AG09309 (cell line): Measurements from ENCODE around the gene MAP3K20.

Experiments used
- DNase-seq: peaks from one replicate; pipeline ENCODE4 v3.0.0-alpha.2; 2010; ENCODE audit warnings: low read depth
- H3K4me3 ChIP-seq: 2 replicates; pipeline ENCODE4 v1.5.1; 2011; ENCODE audit warnings: mild to moderate bottlenecking, low read depth, low read length, moderate library complexity; ENCODE audit not compliant: control insufficient read depth
- TF ChIP-seq, protein P1 (sequence below): IDR thresholded peaks from 2 replicates; pipeline ENCODE4 v1.5.1; 2011; ENCODE audit warnings: mild to moderate bottlenecking, low read depth, low read length, inconsistent platforms; ENCODE audit not compliant: insufficient read depth, control insufficient read depth; ENCODE audit errors: missing control alignments

MAP3K20 gene

DNA sequence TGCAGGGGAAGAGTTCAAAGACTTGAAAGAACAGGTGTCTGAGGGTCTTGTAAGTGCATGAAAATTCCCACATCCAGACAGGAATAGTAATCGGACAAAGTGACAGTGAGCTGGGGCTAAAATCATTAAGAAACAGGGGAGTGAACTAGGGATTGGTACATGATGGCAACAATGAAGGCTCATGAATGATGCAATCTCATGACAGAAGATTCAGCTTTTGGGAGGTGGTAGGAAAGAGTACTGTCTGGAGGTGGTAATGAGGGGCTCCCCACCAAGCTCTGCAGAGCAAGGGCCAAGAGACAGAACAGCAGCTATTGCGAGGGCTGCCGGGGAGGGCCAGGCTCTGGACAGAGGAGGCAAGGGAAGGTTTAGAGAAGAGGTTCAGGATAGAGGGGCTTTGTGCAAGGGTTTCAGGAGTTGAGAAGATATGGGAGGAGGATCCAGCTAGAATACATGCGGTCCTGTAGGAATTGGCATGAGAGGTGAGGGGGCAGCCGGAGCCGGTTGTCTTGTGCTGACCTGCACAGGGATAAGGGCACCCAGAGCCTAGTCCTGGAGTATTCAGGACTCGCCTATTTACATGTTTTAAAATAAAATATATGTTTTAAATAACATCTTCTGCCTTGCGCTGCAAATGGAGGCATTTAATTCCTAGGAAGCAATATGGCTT, 31.4 kb downstream of the MAP3K20 start:
- TF ChIP-seq, protein P1, sequence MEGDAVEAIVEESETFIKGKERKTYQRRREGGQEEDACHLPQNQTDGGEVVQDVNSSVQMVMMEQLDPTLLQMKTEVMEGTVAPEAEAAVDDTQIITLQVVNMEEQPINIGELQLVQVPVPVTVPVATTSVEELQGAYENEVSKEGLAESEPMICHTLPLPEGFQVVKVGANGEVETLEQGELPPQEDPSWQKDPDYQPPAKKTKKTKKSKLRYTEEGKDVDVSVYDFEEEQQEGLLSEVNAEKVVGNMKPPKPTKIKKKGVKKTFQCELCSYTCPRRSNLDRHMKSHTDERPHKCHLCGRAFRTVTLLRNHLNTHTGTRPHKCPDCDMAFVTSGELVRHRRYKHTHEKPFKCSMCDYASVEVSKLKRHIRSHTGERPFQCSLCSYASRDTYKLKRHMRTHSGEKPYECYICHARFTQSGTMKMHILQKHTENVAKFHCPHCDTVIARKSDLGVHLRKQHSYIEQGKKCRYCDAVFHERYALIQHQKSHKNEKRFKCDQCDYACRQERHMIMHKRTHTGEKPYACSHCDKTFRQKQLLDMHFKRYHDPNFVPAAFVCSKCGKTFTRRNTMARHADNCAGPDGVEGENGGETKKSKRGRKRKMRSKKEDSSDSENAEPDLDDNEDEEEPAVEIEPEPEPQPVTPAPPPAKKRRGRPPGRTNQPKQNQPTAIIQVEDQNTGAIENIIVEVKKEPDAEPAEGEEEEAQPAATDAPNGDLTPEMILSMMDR: no peak
- no peak for DNase-seq
- H3K4me3 ChIP-seq: no peak overlapping the region

DNA sequence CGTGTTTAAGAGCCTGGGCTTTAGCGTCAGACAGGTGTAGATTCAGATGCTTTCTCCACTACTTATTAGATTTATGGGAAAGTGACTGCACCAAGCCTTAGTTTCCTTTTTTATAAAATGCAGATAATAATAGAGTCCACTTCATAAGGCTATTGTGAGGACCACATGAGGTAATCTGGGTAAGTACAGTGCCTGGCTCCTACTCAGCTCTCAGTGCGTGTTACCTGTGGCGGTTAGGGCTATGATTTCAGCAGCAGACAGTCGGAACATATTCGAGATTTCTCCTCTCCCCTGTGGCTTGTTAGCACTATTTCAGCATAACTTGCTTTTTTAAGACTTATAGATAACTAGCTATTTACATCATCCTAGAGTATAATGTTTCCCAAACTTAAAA, 32.0 kb downstream of the MAP3K20 start:
- no peak overlapping the region for H3K4me3 ChIP-seq
- DNase-seq: no peak
- TF ChIP-seq, protein P1: no peak

DNA sequence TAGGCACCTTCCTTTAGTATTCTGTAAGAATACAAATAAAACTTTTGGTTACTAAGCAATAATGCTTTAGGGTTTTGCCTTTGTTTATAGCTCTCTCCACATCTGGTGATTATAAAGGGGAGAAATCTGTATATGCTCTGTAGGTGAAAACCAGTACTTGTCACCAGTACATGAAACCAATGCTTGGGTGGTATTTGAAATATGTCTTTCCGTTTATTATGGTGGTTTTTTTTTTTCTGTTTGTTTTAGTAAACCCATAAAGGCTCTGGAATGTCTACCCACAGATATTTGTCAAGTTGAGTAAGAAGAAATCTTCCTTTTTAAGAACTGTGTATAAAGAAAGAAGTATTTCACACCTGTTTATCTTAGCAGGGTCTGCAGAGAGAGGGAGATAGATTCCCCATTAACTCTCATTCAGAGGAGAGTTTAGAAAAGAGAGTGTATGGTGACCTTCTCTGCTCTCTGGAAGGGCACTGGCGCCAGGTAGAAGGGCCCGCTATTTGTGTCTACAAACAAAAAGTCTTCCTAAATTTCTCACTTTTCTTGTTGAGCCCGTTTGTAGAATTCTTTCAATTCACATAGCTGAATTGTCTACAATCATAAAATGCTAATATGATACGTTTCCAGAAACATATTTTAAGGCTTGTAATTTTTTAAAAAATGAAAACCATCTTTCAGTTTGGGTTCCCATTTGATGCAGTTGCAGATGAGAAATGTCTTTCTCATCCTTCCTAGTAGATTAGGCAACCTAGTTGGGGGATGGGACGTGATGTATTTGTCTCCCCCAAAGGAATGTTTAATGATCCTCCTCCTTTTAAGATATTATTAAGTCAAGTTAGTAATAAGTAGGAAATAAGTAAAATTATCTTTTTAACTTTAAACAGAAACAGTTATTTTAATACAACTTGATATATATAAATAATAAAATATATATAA, 33.9 kb downstream of the MAP3K20 start:
- DNase-seq: peak; percentile 76
- TF ChIP-seq, protein P1: no peak
- no peak overlapping the region for H3K4me3 ChIP-seq

DNA sequence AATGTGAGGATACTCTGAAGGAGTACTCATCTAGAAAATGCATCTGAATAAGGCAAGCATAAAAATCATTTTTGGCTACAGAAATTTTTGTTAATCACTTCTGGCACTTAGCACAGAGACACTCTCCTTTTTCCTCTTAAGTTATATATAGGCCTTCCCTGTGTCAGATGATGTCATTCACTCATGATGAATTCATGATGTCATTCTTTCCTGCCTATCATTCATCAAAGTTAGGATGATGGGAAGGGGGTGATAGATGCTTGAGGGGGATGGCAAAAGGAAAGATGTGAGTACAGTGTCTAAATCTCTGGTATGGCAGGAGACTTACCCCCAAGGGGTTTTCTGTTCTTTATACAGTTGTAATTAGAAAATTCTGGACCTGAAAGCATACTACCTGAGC, 42.0 kb downstream of the MAP3K20 start:
- H3K4me3 ChIP-seq: no peak overlapping the region
- DNase-seq: no peak
- TF ChIP-seq, protein P1: no peak

DNA sequence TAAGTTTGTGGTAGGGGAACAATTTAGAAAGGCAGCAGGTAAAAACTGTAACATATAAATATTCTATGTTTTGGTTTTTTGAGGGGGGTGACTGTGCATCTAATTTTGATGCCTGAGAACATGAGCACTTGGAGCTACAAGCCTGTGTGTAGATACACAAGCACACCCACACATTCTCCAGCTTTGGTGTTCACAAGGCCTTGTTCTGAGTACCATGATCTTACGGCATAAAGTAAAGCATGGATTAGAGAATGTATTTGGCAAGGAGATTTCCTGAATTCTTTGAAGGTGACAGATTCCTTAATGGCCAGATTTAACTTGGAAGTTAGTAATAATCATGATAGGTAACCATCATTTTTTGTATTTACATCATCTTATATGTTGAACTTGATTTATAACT, 42.7 kb downstream of the MAP3K20 start:
- TF ChIP-seq, protein P1: no peak
- H3K4me3 ChIP-seq: no peak overlapping the region
- DNase-seq: no peak

DNA sequence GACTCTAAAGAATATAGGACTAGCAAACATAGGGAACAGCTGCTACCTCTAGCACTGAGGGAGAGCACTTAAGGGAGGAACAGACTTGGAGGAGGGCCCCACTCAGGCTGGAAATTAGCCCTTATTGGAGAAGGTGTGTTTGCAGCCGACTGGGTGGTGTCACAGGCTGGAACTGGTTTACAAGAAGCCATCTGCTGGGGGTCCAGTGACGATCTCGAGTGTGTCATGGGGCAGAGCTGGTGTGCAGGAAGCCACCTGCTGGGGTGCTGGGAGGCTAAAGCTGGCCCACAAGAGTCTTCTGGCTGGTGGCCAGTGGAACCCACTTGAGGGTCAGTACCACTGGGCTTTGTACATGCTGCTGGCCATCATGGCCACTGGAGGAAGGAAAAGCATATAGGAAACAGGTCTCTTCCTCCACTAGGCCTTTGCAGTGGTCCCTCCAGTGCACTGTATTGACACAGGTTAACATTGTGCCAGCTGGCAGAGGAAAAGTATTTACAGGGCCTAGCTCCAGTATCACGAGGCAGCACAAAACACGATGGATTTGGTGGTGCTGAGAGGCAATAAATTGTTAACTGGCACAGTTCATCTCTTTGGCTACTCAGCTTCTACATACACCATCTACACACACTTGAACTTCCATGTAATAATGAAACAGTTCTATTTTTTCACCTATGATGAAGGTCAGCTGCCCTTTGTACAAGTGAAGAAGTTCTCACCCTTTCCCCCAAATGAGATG, 43.6 kb downstream of the MAP3K20 start:
- no peak overlapping the region for H3K4me3 ChIP-seq
- no peak for DNase-seq
- TF ChIP-seq, protein P1: no peak
